NCI-H345 (cell line): ENCODE data around the gene SPIB.
"Not testable (repeated sequence)": the region's sequence is repeated elsewhere in the genome, so short reads cannot be mapped to it uniquely, and the experiment has no call there.

Experiments
- DNase-seq: peaks from one replicate; lab custom pipeline; 2025; lab: John Stamatoyannopoulos, UW

Gene SPIB

GRCh38 chr19:50473336-50473735 lies 54.6 kb downstream of the SPIB start:
- DNase-seq: not testable (repeated sequence)

- no peak for DNase-seq
Observed at GRCh38 chr19:50475101-50475568, 56.4 kb downstream of the SPIB start.

GRCh38 chr19:50475736-50476223 lies 57.0 kb downstream of the SPIB start:
- no peak for DNase-seq

GRCh38 chr19:50476224-50476906 lies 57.6 kb downstream of the SPIB start, which contains the start of the genes EMC10 and GARIN5A:
Gene EMC10, plus strand, starts transcription at chr19:50476507. Its CDS starts 38 bp downstream, at chr19:50476545.
Gene GARIN5A, minus strand, starts transcription at chr19:50476848. Its CDS starts 460 bp downstream, at chr19:50476388.
- DNase-seq: peak; percentile 90

GRCh38 chr19:50476907-50477238 lies 58.1 kb downstream of the SPIB start:
- DNase-seq: no peak

GRCh38 chr19:50477751-50478515 lies 59.2 kb downstream of the SPIB start:
- no peak for DNase-seq

GRCh38 chr19:50478901-50479715 lies 60.4 kb downstream of the SPIB start:
- peak; percentile 3 for DNase-seq

- no peak for DNase-seq
Observed at GRCh38 chr19:50479761-50480251, 61.1 kb downstream of the SPIB start.

GRCh38 chr19:50480281-50481111 lies 61.8 kb downstream of the SPIB start:
- no peak for DNase-seq
